HepG2 (cell line): ENCODE data around the gene TPRKB. TPM values are rescaled to one million over a fixed set of nuclear protein-coding genes. Genes with fewer than 3 reads are reported as not detected.
A peak's percentile ranks its signal among the peaks of the same experiment; 100 is the strongest.
"Not testable (repeated sequence)": the region's sequence is repeated elsewhere in the genome, so short reads cannot be mapped to it uniquely, and the experiment has no call there.

Experiments used
- ATAC-seq: fragments of 200-7000 bp; cut with Tn5 transposase; 3 replicates; pipeline ENCODE4 v1.9.1; 2020; ENCODE audit warnings: mild to moderate bottlenecking, moderate library complexity
- BruUV-seq: library from RNA; stranded (reverse); fragments of 400-500 nt; replicated peaks from 2 replicates; lab custom pipeline; 2021; lab: Mats Ljungman, UMichigan
- CTCF ChIA-PET: fragments of 300-600 bp; formaldehyde crosslinking; extraction: SDS; loops from one replicate; lab custom pipeline; 2021; ENCODE audit warnings: low total read pairs, inconsistent platforms, low intra/inter-chr PET ratio; lab: Yijun Ruan, JAX
- POLR2A ChIA-PET: fragments of 350-600 bp; sonication (Branson Sonifier 250); formaldehyde crosslinking; loops from one replicate; lab custom pipeline; 2020; ENCODE audit warnings: antibody characterized with exemption, inconsistent platforms; lab: Yijun Ruan, JAX
- DNase-seq: peaks from one replicate; pipeline ENCODE4 v3.0.0-alpha.2; 2015; ENCODE audit warnings: low spot score
- FAIRE-seq: peaks from 3 replicates; lab custom pipeline; 2011; peaks lifted over from hg19 to GRCh38; lab: Jason Lieb, UNC
- H2AFZ ChIP-seq: one replicate; pipeline ENCODE4 v1.6.1; 2011; ENCODE audit warnings: low read length, inconsistent platforms
- H3K27ac ChIP-seq: fragments of 300-600 bp; 3 replicates; pipeline ENCODE4 v1.8.0; 2011; ENCODE audit warnings: mixed run types, mild to moderate bottlenecking, mixed read lengths, low read length, inconsistent platforms; ENCODE audit not compliant: insufficient read depth; ENCODE audit errors: extremely low read length
- H3K27me3 ChIP-seq, 2 experiments: fragments of 200-600 bp in 1 of 2; 2 replicates in 1 of 2; 3 replicates in 1 of 2; pipeline versions ENCODE4 v1.6.0 to v1.8.0; 2011; ENCODE audit warnings: low read length in 2 of 2, mild to moderate bottlenecking in 2 of 2, moderate library complexity in 2 of 2, inconsistent platforms in 1 of 2; ENCODE audit not compliant: insufficient read depth in 2 of 2, control insufficient read depth in 1 of 2
- H3K36me3 ChIP-seq, 2 experiments: fragments of 200-600 bp in 1 of 2; replicated peaks in 1 of 2; 2 replicates in 1 of 2; 3 replicates in 1 of 2; pipeline versions ENCODE4 v1.5.1 to v1.8.0; 2011; ENCODE audit warnings: low read length in 2 of 2, inconsistent platforms in 1 of 2; ENCODE audit not compliant: insufficient read depth in 2 of 2, control insufficient read depth in 1 of 2
- H3K4me1 ChIP-seq: 2 replicates; pipeline ENCODE4 v1.5.1; 2012; ENCODE audit warnings: low read length, inconsistent platforms; ENCODE audit not compliant: insufficient read depth
- H3K4me2 ChIP-seq: 2 replicates; pipeline ENCODE4 v1.6.0; 2011; ENCODE audit warnings: low read depth, low read length, inconsistent platforms
- H3K4me3 ChIP-seq, 3 experiments: fragments of 200-600 bp in 1 of 3; sonication (generic), shearing (Covaris generic) in 1 of 3; replicated peaks in 1 of 3; 2 replicates each; pipeline ENCODE4 v1.5.1; 2011 to 2016; ENCODE audit warnings: low read length in 3 of 3, inconsistent platforms in 2 of 3, low read depth in 2 of 3, mild to moderate bottlenecking in 2 of 3, control low read depth in 1 of 3, mixed read lengths in 1 of 3; ENCODE audit not compliant: insufficient read depth in 1 of 3
- H3K79me2 ChIP-seq: one replicate; pipeline ENCODE4 v1.6.1; 2011; ENCODE audit warnings: low read length, inconsistent platforms; ENCODE audit not compliant: insufficient read depth
- H3K9ac ChIP-seq: 2 replicates; pipeline ENCODE4 v1.6.0; 2011; ENCODE audit warnings: mild to moderate bottlenecking, low read depth, low read length, inconsistent platforms; ENCODE audit not compliant: insufficient read depth
- H3K9me3 ChIP-seq: 2 replicates; pipeline ENCODE4 v1.5.1; 2012; ENCODE audit warnings: mild to moderate bottlenecking, low read length
- H4K20me1 ChIP-seq: 2 replicates; pipeline ENCODE4 v1.6.0; 2011; ENCODE audit warnings: inconsistent platforms, mild to moderate bottlenecking, low read length, moderate library complexity; ENCODE audit not compliant: insufficient read depth
- CAMTA2 ChIP-seq: sonication (generic); formaldehyde crosslinking; IDR thresholded peaks from 2 replicates; pipeline ENCODE4 v1.4.0; 2020; ENCODE audit warnings: mild to moderate bottlenecking, missing genetic modification reagents, borderline replicate concordance
- JUNB ChIP-seq: sonication (generic); formaldehyde crosslinking; IDR thresholded peaks from 2 replicates; pipeline ENCODE4 v1.8.0; 2022; ENCODE audit warnings: missing genetic modification reagents, mild to moderate bottlenecking, borderline replicate concordance
- NAIF1 ChIP-seq: sonication (generic); formaldehyde crosslinking; IDR thresholded peaks from 2 replicates; pipeline ENCODE4 v1.5.0; 2020; ENCODE audit warnings: mild to moderate bottlenecking, missing genetic modification reagents, borderline replicate concordance
- POLR2G ChIP-seq: fragments of 200-400 bp; formaldehyde crosslinking; IDR thresholded peaks from 2 replicates; pipeline ENCODE4 v1.6.1; 2018; ENCODE audit warnings: mild to moderate bottlenecking, low read depth, low read length, moderate library complexity
- PRMT3 ChIP-seq: sonication (generic); formaldehyde crosslinking; IDR thresholded peaks from 2 replicates; pipeline ENCODE4 v1.8.1; 2022; ENCODE audit warnings: low read depth, mild to moderate bottlenecking, moderate library complexity, missing genetic modification reagents, borderline replicate concordance
- SALL1 ChIP-seq: sonication (generic); formaldehyde crosslinking; IDR thresholded peaks from 2 replicates; pipeline ENCODE4 v1.8.0; 2022; ENCODE audit warnings: mild to moderate bottlenecking, missing genetic modification reagents
- SP5 ChIP-seq: IDR thresholded peaks from 2 replicates; pipeline ENCODE4 v1.6.1; 2016; ENCODE audit warnings: low read depth, borderline replicate concordance
- TBP ChIP-seq: sonication (generic); formaldehyde crosslinking; IDR thresholded peaks from 2 replicates; pipeline ENCODE4 v1.5.0; 2020; ENCODE audit warnings: missing genetic modification reagents
- TBX2 ChIP-seq: sonication (generic); formaldehyde crosslinking; IDR thresholded peaks from 2 replicates; pipeline ENCODE4 v1.5.0; 2020; ENCODE audit warnings: missing genetic modification reagents, mild to moderate bottlenecking, borderline replicate concordance
- TFDP1 ChIP-seq: IDR thresholded peaks from 2 replicates; pipeline ENCODE4 v1.6.1; 2016; ENCODE audit warnings: missing compliant biosample characterization, missing genetic modification reagents, borderline replicate concordance
- ZFP36L2 ChIP-seq: sonication (generic); formaldehyde crosslinking; IDR thresholded peaks from 2 replicates; pipeline ENCODE4 v1.4.0; 2020; ENCODE audit warnings: missing genetic modification reagents
- ZNF354B ChIP-seq: sonication (generic); formaldehyde crosslinking; IDR thresholded peaks from 2 replicates; pipeline ENCODE4 v1.8.0; 2022; ENCODE audit warnings: mild to moderate bottlenecking, missing genetic modification reagents
- ZNF501 ChIP-seq: sonication (generic); formaldehyde crosslinking; IDR thresholded peaks from 2 replicates; pipeline ENCODE4 v1.5.1; 2020; ENCODE audit warnings: mild to moderate bottlenecking, moderate library complexity, missing genetic modification reagents
- ZNF564 ChIP-seq: sonication (generic); formaldehyde crosslinking; IDR thresholded peaks from 2 replicates; pipeline ENCODE4 v1.8.1; 2023; ENCODE audit warnings: mild to moderate bottlenecking, missing genetic modification reagents
- ZNF570 ChIP-seq: sonication (generic); formaldehyde crosslinking; IDR thresholded peaks from 2 replicates; pipeline ENCODE4 v1.4.0; 2020; ENCODE audit warnings: mild to moderate bottlenecking, missing genetic modification reagents, borderline replicate concordance
- ZNF768 ChIP-seq: sonication (generic); formaldehyde crosslinking; IDR thresholded peaks from 2 replicates; pipeline ENCODE4 v1.4.0; 2020; ENCODE audit warnings: missing genetic modification reagents
- WGBS: methylation state at CpG from one replicate; pipeline ENCODE4 v1.1.6; 2017; ENCODE audit warnings: low lambda C conversion rate; 5-methylcytosine and 5-hydroxymethylcytosine counted together
- in situ Hi-C: cut with HindIII; loops from 2 replicates; pipeline ENCODE4 v1.10.0; 2017; ENCODE audit warnings: low pct_unique_long_range_greater_than_20kb; ENCODE audit not compliant: extremely low pct_ligation_motif_present
- intact Hi-C: fragments of 100-400 bp; cut with micrococcal nuclease; formaldehyde crosslinking; loops from one replicate; pipeline ENCODE4 v1.10.0; 2022; ENCODE audit not compliant: unreplicated experiment
- polyA plus RNA-seq, 8 experiments: library from polyadenylated mRNA; depleted of rRNA in 3 of 8; stranded (reverse) in 7 of 8; unstranded in 1 of 8; fragments of >200 nt; fragmentation: Illumina TruSeq in 4 of 8; extraction: Trizol in 4 of 8; gene quantifications; 2 replicates each; pipeline versions ENCODE4 v1.2.1 to v1.2.3, GENCODE V29; 2011 to 2016; ENCODE audit warnings: low read depth in 4 of 8, missing spikeins in 1 of 8, mixed read lengths in 1 of 8; ENCODE audit not compliant: insufficient read depth in 1 of 8
- total RNA-seq, 5 experiments: library from RNA; depleted of rRNA; stranded (reverse); fragments of >200 nt; fragmentation: Illumina TruSeq; extraction: Trizol; gene quantifications; 2 replicates each; pipeline ENCODE4 v1.2.3, GENCODE V29; 2016; ENCODE audit warnings: low read depth in 1 of 5

Gene TPRKB
- total and polyA plus RNA-seq, 2 of the 13 experiments (the other 11 are each of a cell fraction or from before 2014, with no cell fraction given) = 32.0 to 58.0 TPM

GRCh38 chr2:73717695-73718094, 19.4 kb downstream of the TPRKB start:
- H4K20me1 ChIP-seq, H3K9ac ChIP-seq, in situ Hi-C loops, FAIRE-seq, H3K9me3 ChIP-seq, POLR2A ChIA-PET: not testable (repeated sequence)
- 73% methylated on average over 2 of the region's 4 CpGs for WGBS
- peak; percentile 87 for TF ChIP-seq ZNF768 (CRISPR knock-in tag)
- TF ChIP-seq, all 625 proteins: peak for 1; not testable (repeated sequence) for 624
- H3K4me3 ChIP-seq, CTCF ChIA-PET, ATAC-seq, intact Hi-C loops, DNase-seq, BruUV-seq, H3K36me3 ChIP-seq, H2AFZ ChIP-seq, H3K27me3 ChIP-seq, H3K27ac ChIP-seq, H3K79me2 ChIP-seq: not testable (repeated sequence)
- peaks cover 19% of the 10 kb centered on the region for H3K4me1 ChIP-seq
- peak overlapping the region; percentile 65 for H3K4me2 ChIP-seq

GRCh38 chr2:73717251-73717606, 19.9 kb downstream of the TPRKB start:
- H3K27me3 ChIP-seq = no peaks in the 10 kb centered on the region; a peak in 1 of 5 replicates
- H4K20me1 ChIP-seq = no peaks in the 10 kb centered on the region
- ATAC-seq = peak; percentile 71
- no peaks in the 10 kb centered on the region for H3K9me3 ChIP-seq
- CTCF ChIA-PET = no interaction called here
- POLR2A ChIA-PET = interaction anchor here (1.0 kb wide), 1 partner anchor 20 kb away, joined by 4 read pairs; the partner anchor contains the start of gene TPRKB
- intact Hi-C loops = no loop called here
- no TSS peak for BruUV-seq
- H3K9ac ChIP-seq = no peak overlapping the region
- H3K27ac ChIP-seq = no peak overlapping the region
- no peak for DNase-seq
- no peak for FAIRE-seq
- H2AFZ ChIP-seq = peak overlapping the region; percentile 43
- peaks cover 19% of the 10 kb centered on the region for H3K4me1 ChIP-seq
- 0 out of 2 replicates have a peak, but pooled peaks have one; percentile 43 for TF ChIP-seq ZNF501
- no peak for TF ChIP-seq POLR2G
- TF ChIP-seq TFDP1 = no peak
- no peak for TF ChIP-seq NAIF1
- 0 out of 2 replicates have a peak, but pooled peaks have one; percentile 29 for TF ChIP-seq TBX2 (CRISPR knock-in tag)
- TF ChIP-seq ZNF564 (CRISPR knock-in tag) = 0 out of 2 replicates have a peak, but pooled peaks have one; percentile 37
- no peak for TF ChIP-seq CAMTA2 (CRISPR knock-in tag)
- TF ChIP-seq SP5 (CRISPR knock-in tag) = no peak
- TF ChIP-seq TBP (CRISPR knock-in tag) = no peak
- no peak for TF ChIP-seq PRMT3
- TF ChIP-seq JUNB (CRISPR knock-in tag) = no peak
- TF ChIP-seq ZNF354B = 0 out of 2 replicates have a peak, but pooled peaks have one; percentile 40
- TF ChIP-seq ZFP36L2 (CRISPR knock-in tag) = no peak
- no peak for TF ChIP-seq ZNF570 (CRISPR knock-in tag)
- 0 out of 2 replicates have a peak, but pooled peaks have one; percentile 8 for TF ChIP-seq SALL1
- H3K36me3 ChIP-seq = no peaks in the 10 kb centered on the region
- peak overlapping the region; percentile 65 for H3K4me2 ChIP-seq
- in situ Hi-C loops = no loop called here
- peak overlapping the region in 1 of 3 experiments; percentile 19; a peak in 2 of 6 replicates for H3K4me3 ChIP-seq
- no peaks in the 10 kb centered on the region for H3K79me2 ChIP-seq
